SK-N-SH (cell line): ENCODE data around the gene ITGB6. TPM values are rescaled to one million over a fixed set of nuclear protein-coding genes. Genes with fewer than 3 reads are reported as not detected.

Source experiments
- CTCF ChIA-PET: fragments of 300-600, 350-600 bp; formaldehyde crosslinking; extraction: SDS; loops from one replicate; lab custom pipeline; 2021; lab: Yijun Ruan, JAX
- POLR2A ChIA-PET: fragments of 350-600 bp; sonication (Branson Sonifier 250); formaldehyde crosslinking; extraction: SDS; loops from one replicate; lab custom pipeline; 2020; ENCODE audit warnings: antibody characterized with exemption, inconsistent platforms; lab: Yijun Ruan, JAX
- DNase-seq: peaks from one replicate; pipeline ENCODE4 v3.0.0; 2012
- H2AFZ ChIP-seq: fragments of 200-600 bp; sonication (generic); 2 replicates; pipeline ENCODE4 v1.8.1; 2016; ENCODE audit warnings: antibody characterized with exemption, mild to moderate bottlenecking, low read depth
- H3F3A ChIP-seq: fragments of 200-600 bp; sonication (generic); replicated peaks from 2 replicates; pipeline ENCODE3; 2016; ENCODE audit warnings: antibody characterized with exemption, mild to moderate bottlenecking; ENCODE audit not compliant: insufficient read depth
- H3K27ac ChIP-seq, 2 experiments: fragments of 200-500 bp in 1 of 2; fragments of 200-600 bp in 1 of 2; sonication (Bioruptor generic) in 1 of 2; sonication (generic), shearing (Covaris generic) in 1 of 2; 2 replicates each; pipeline versions ENCODE4 v1.5.1 to v1.6.1; 2014 to 2016; ENCODE audit warnings: low read depth in 2 of 2, inconsistent platforms in 1 of 2, low read length in 1 of 2, mild to moderate bottlenecking in 1 of 2, mixed read lengths in 1 of 2
- H3K27me3 ChIP-seq: fragments of 200-600 bp; sonication (generic), shearing (Covaris generic); 2 replicates; pipeline ENCODE4 v1.6.1; 2016; ENCODE audit warnings: mixed run types; ENCODE audit not compliant: insufficient read depth
- H3K36me3 ChIP-seq, 2 experiments: fragments of 200-500 bp in 1 of 2; fragments of 200-600 bp in 1 of 2; sonication (Bioruptor generic) in 1 of 2; sonication (generic) in 1 of 2; replicated peaks in 1 of 2; 2 replicates each; pipeline versions ENCODE3 to v1.5.1; 2014 to 2016; ENCODE audit warnings: low read length in 1 of 2, mild to moderate bottlenecking in 1 of 2; ENCODE audit not compliant: insufficient read depth in 2 of 2, control insufficient read depth in 1 of 2
- H3K4me1 ChIP-seq, 2 experiments: fragments of 200-500 bp in 1 of 2; fragments of 200-600 bp in 1 of 2; sonication (Bioruptor generic) in 1 of 2; sonication (generic), shearing (Covaris generic) in 1 of 2; 2 replicates each; pipeline versions ENCODE4 v1.5.1 to v1.6.1; 2014 to 2016; ENCODE audit warnings: low read depth in 1 of 2, low read length in 1 of 2, mixed run types in 1 of 2; ENCODE audit not compliant: insufficient read depth in 2 of 2, control insufficient read depth in 1 of 2
- H3K4me2 ChIP-seq: fragments of 200-600 bp; sonication (generic), shearing (Covaris generic); 2 replicates; pipeline ENCODE4 v1.6.1; 2017; ENCODE audit warnings: mixed run types
- H3K4me3 ChIP-seq, 2 experiments: fragments of 200-500 bp in 1 of 2; fragments of 200-600 bp in 1 of 2; sonication (Bioruptor generic) in 1 of 2; sonication (generic), shearing (Covaris generic) in 1 of 2; 2 replicates each; pipeline versions ENCODE4 v1.5.1 to v1.8.1; 2014 to 2016; ENCODE audit warnings: low read depth in 2 of 2, inconsistent platforms in 1 of 2, low read length in 1 of 2, mild to moderate bottlenecking in 1 of 2, mixed read lengths in 1 of 2, moderate library complexity in 1 of 2
- H3K79me2 ChIP-seq: fragments of 200-600 bp; sonication (generic); 2 replicates; pipeline ENCODE4 v1.8.1; 2017; ENCODE audit warnings: mild to moderate bottlenecking; ENCODE audit not compliant: insufficient read depth
- H3K9ac ChIP-seq: fragments of 200-600 bp; sonication (generic); 2 replicates; pipeline ENCODE4 v1.6.1; 2017; ENCODE audit warnings: mixed run types
- H3K9me2 ChIP-seq: fragments of 200-600 bp; sonication (generic); 2 replicates; pipeline ENCODE4 v1.6.1; 2017; ENCODE audit warnings: mixed run types
- H3K9me3 ChIP-seq: fragments of 200-600 bp; sonication (generic); 2 replicates; pipeline ENCODE4 v1.6.1; 2017; ENCODE audit warnings: mixed run types, mild to moderate bottlenecking, moderate library complexity
- H4K20me1 ChIP-seq: fragments of 200-600 bp; sonication (generic); 2 replicates; pipeline ENCODE4 v1.6.1; 2017; ENCODE audit warnings: mild to moderate bottlenecking, mixed run types; ENCODE audit not compliant: insufficient read depth
- FOSL2 ChIP-seq: IDR thresholded peaks from 2 replicates; pipeline ENCODE4 v1.4.0; 2012; ENCODE audit warnings: low read depth, mild to moderate bottlenecking, moderate library complexity, borderline replicate concordance
- FOXJ3 ChIP-seq: sonication (generic); formaldehyde crosslinking; IDR thresholded peaks from 2 replicates; pipeline ENCODE4 v1.5.1; 2020; ENCODE audit warnings: mild to moderate bottlenecking, missing genetic modification reagents
- FOXM1 ChIP-seq: IDR thresholded peaks from 2 replicates; pipeline ENCODE4 v1.4.0; 2012; ENCODE audit warnings: low read depth, mild to moderate bottlenecking
- GABPA ChIP-seq: IDR thresholded peaks from 2 replicates; pipeline ENCODE4 v1.4.0; 2012; ENCODE audit warnings: low read depth, mild to moderate bottlenecking
- GATA2 ChIP-seq: sonication (generic); formaldehyde crosslinking; IDR thresholded peaks from 2 replicates; pipeline ENCODE4 v1.5.0; 2020; ENCODE audit warnings: mild to moderate bottlenecking, missing genetic modification reagents
- JUND ChIP-seq: IDR thresholded peaks from 2 replicates; pipeline ENCODE4 v1.4.0; 2012
- MEF2A ChIP-seq: IDR thresholded peaks from 2 replicates; pipeline ENCODE4 v1.4.0; 2012; ENCODE audit warnings: low read depth, borderline replicate concordance
- NFIC ChIP-seq: IDR thresholded peaks from 2 replicates; pipeline ENCODE4 v1.4.0; 2012; ENCODE audit warnings: borderline replicate concordance
- POLR2AphosphoS5 ChIP-seq: IDR thresholded peaks from 2 replicates; pipeline ENCODE4 v1.6.1; 2012; ENCODE audit warnings: low read depth, low read length
- RAD21 ChIP-seq: IDR thresholded peaks from 2 replicates; pipeline ENCODE4 v1.6.1; 2012; ENCODE audit warnings: mild to moderate bottlenecking, low read length
- RCOR1 ChIP-seq: fragments of 150-350 bp; IDR thresholded peaks from 2 replicates; pipeline ENCODE4 v1.6.1; 2017; ENCODE audit warnings: antibody characterized with exemption, low read length
- RFX5 ChIP-seq: IDR thresholded peaks from 2 replicates; pipeline ENCODE4 v1.6.1; 2012; ENCODE audit warnings: mild to moderate bottlenecking, improper control_type of control experiment, low read length
- SMC3 ChIP-seq: IDR thresholded peaks from 2 replicates; pipeline ENCODE4 v1.6.1; 2012; ENCODE audit warnings: low read depth, low read length, improper control_type of control experiment
- TAF1 ChIP-seq: IDR thresholded peaks from 2 replicates; pipeline ENCODE4 v1.6.1; 2012; ENCODE audit warnings: low read depth, mild to moderate bottlenecking, low read length, moderate library complexity, borderline replicate concordance
- YY1 ChIP-seq: IDR thresholded peaks from 2 replicates; pipeline ENCODE4 v1.4.0; 2012; ENCODE audit warnings: low read depth, mild to moderate bottlenecking
- WGBS: methylation state at CpG from one replicate; pipeline ENCODE4 v1.1.6; 2017; ENCODE audit warnings: low lambda C conversion rate; 5-methylcytosine and 5-hydroxymethylcytosine counted together
- polyA plus RNA-seq, 3 experiments: library from polyadenylated mRNA; depleted of rRNA; stranded (reverse); fragments of >200 nt; gene quantifications; 2 replicates each; pipeline ENCODE4 v1.2.3, GENCODE V29; 2012
- TF ChIP-seq, protein P1 (sequence below): fragments of 200-600 bp; sonication (generic); IDR thresholded peaks from 2 replicates; pipeline ENCODE4 v1.6.1; 2017; ENCODE audit warnings: antibody characterized with exemption, mild to moderate bottlenecking, moderate library complexity
- TF ChIP-seq, protein P2 (sequence below): IDR thresholded peaks from 2 replicates; pipeline ENCODE4 v1.4.0; 2012; ENCODE audit warnings: low read depth, borderline replicate concordance
- TF ChIP-seq, protein P3 (sequence below): IDR thresholded peaks from 2 replicates; pipeline ENCODE4; 2012

ITGB6 gene
- polyA plus RNA-seq, 1 of the 3 experiments (the other 2 are of a cell fraction) = 0.10 TPM

DNA sequence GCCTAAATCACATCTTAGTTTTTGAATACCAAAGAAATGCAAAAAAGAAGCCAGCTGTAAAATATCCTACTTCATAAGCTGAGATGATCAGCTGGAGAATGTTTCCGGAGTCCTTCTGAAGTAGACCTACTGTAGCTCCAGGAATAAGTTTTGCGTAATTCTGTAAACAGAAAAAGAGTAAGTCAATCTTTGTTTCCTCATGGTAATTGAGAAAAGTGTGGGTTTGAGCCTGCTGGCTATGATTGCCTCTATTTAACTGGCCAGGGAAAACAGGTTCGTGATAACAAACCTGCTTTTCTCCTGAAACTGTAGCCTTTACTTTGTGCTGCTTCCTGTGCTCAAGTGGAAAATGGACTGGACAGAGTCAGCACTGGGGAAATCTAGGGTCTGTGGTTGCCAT, 58.2 kb downstream of the ITGB6 start:
- H3K9me3 ChIP-seq = no peaks in the 10 kb centered on the region
- H3F3A ChIP-seq = peaks cover 21% of the 10 kb centered on the region
- H3K9ac ChIP-seq = no peak overlapping the region
- no peaks in the 10 kb centered on the region for H3K27me3 ChIP-seq
- H4K20me1 ChIP-seq = no peaks in the 10 kb centered on the region
- POLR2A ChIA-PET = no interaction called here
- TF ChIP-seq RFX5 (no peak), GABPA (no peak), NFIC (no peak), SMC3 (no peak), GATA2 (CRISPR knock-in tag) (no peak), RCOR1 (no peak), RAD21 (no peak), YY1 (no peak), POLR2AphosphoS5 (no peak), FOXJ3 (CRISPR knock-in tag) (no peak), FOXM1 (no peak), FOSL2 (no peak), TAF1 (no peak), MEF2A (no peak), JUND (no peak)
- TF ChIP-seq, protein P1, sequence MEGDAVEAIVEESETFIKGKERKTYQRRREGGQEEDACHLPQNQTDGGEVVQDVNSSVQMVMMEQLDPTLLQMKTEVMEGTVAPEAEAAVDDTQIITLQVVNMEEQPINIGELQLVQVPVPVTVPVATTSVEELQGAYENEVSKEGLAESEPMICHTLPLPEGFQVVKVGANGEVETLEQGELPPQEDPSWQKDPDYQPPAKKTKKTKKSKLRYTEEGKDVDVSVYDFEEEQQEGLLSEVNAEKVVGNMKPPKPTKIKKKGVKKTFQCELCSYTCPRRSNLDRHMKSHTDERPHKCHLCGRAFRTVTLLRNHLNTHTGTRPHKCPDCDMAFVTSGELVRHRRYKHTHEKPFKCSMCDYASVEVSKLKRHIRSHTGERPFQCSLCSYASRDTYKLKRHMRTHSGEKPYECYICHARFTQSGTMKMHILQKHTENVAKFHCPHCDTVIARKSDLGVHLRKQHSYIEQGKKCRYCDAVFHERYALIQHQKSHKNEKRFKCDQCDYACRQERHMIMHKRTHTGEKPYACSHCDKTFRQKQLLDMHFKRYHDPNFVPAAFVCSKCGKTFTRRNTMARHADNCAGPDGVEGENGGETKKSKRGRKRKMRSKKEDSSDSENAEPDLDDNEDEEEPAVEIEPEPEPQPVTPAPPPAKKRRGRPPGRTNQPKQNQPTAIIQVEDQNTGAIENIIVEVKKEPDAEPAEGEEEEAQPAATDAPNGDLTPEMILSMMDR = no peak
- TF ChIP-seq, protein P2, sequence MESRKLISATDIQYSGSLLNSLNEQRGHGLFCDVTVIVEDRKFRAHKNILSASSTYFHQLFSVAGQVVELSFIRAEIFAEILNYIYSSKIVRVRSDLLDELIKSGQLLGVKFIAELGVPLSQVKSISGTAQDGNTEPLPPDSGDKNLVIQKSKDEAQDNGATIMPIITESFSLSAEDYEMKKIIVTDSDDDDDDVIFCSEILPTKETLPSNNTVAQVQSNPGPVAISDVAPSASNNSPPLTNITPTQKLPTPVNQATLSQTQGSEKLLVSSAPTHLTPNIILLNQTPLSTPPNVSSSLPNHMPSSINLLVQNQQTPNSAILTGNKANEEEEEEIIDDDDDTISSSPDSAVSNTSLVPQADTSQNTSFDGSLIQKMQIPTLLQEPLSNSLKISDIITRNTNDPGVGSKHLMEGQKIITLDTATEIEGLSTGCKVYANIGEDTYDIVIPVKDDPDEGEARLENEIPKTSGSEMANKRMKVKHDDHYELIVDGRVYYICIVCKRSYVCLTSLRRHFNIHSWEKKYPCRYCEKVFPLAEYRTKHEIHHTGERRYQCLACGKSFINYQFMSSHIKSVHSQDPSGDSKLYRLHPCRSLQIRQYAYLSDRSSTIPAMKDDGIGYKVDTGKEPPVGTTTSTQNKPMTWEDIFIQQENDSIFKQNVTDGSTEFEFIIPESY = no peak
- H3K4me2 ChIP-seq = no peak overlapping the region
- peaks cover 0 to 13% of the 10 kb centered on the region in 2 experiments; a peak in 2 of 4 replicates for H3K4me1 ChIP-seq
- H3K27ac ChIP-seq = no peak overlapping the region
- no peaks in the 10 kb centered on the region for H3K36me3 ChIP-seq
- peak overlapping the region; percentile 10; the same call in 1 of the 2 replicates for H2AFZ ChIP-seq
- H3K79me2 ChIP-seq = no peaks in the 10 kb centered on the region
- no peak overlapping the region for H3K4me3 ChIP-seq
- CTCF ChIA-PET = interaction anchor here (1.0 kb wide), 1 partner anchor 853 kb away, joined by 3 read pairs; no protein-coding TSS in a partner anchor
- WGBS = 92% methylated on average over 3 of the region's 3 CpGs
- no peaks in the 10 kb centered on the region for H3K9me2 ChIP-seq
- no peak for DNase-seq

- CTCF ChIA-PET = interaction anchor here (1.0 kb wide), 1 partner anchor 853 kb away, joined by 3 read pairs; no protein-coding TSS in a partner anchor
- TF ChIP-seq, protein P3, sequence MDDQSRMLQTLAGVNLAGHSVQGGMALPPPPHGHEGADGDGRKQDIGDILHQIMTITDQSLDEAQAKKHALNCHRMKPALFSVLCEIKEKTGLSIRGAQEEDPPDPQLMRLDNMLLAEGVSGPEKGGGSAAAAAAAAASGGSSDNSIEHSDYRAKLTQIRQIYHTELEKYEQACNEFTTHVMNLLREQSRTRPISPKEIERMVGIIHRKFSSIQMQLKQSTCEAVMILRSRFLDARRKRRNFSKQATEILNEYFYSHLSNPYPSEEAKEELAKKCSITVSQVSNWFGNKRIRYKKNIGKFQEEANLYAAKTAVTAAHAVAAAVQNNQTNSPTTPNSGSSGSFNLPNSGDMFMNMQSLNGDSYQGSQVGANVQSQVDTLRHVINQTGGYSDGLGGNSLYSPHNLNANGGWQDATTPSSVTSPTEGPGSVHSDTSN = 0 out of 2 replicates have a peak, but pooled peaks have one; percentile 9
- TF ChIP-seq NFIC = no peak
- 85% methylated on average over 4 of the region's 4 CpGs for WGBS
- Histone ChIP-seq H3K36me3 (no peaks in the 10 kb centered on the region), H4K20me1 (no peaks in the 10 kb centered on the region), H3K9me2 (no peaks in the 10 kb centered on the region), H3F3A (peaks cover 21% of the 10 kb centered on the region), H3K79me2 (no peaks in the 10 kb centered on the region), H3K4me1 (peaks cover 0 to 13% of the 10 kb centered on the region in 2 experiments; a peak in 2 of 4 replicates), H3K9ac (no peak overlapping the region), H3K27me3 (no peaks in the 10 kb centered on the region), H3K9me3 (no peaks in the 10 kb centered on the region), H3K27ac (no peak overlapping the region), H3K4me2 (no peak overlapping the region), H2AFZ (peak overlapping the region; percentile 10; the same call in 1 of the 2 replicates), H3K4me3 (no peak overlapping the region)
- no peak for DNase-seq
- POLR2A ChIA-PET = no interaction called here
Measured at GRCh38 chr2:160141419-160141818, 58.7 kb downstream of the ITGB6 start.
